Keratinocyte (primary cell): ENCODE measurements around the gene FOXN1. TPM values are rescaled to one million over a fixed set of nuclear protein-coding genes. Genes with fewer than 3 reads are reported as not detected.

Experiments
- DNase-seq: peaks from one replicate; pipeline ENCODE4 v3.0.0-alpha.2; 2011; ENCODE audit warnings: low read depth, missing footprints, low spot score
- FAIRE-seq: peaks from 2 replicates; lab custom pipeline; 2011; peaks lifted over from hg19 to GRCh38; lab: Jason Lieb, UNC
- H2AFZ ChIP-seq: 2 replicates; pipeline ENCODE4 v1.6.0; 2012; ENCODE audit warnings: low read length, control low read depth, inconsistent platforms; ENCODE audit not compliant: control insufficient read depth
- H3K27ac ChIP-seq: 2 replicates; pipeline ENCODE4 v1.5.1; 2011; ENCODE audit warnings: low read length; ENCODE audit not compliant: control insufficient read depth, insufficient read depth
- H3K27me3 ChIP-seq: 3 replicates; pipeline ENCODE4 v1.6.0; 2011; ENCODE audit warnings: low read length; ENCODE audit not compliant: control insufficient read depth, insufficient read depth; ENCODE audit errors: extremely low read depth
- H3K36me3 ChIP-seq, 2 experiments: 2 replicates in 1 of 2; 3 replicates in 1 of 2; pipeline ENCODE4 v1.5.1; 2011; ENCODE audit warnings: low read length in 2 of 2, mild to moderate bottlenecking in 1 of 2; ENCODE audit not compliant: control insufficient read depth in 2 of 2, insufficient read depth in 2 of 2; ENCODE audit errors: extremely low read depth in 1 of 2
- H3K4me1 ChIP-seq: 3 replicates; pipeline ENCODE4 v1.5.1; 2011; ENCODE audit warnings: low read length; ENCODE audit not compliant: control insufficient read depth, insufficient read depth; ENCODE audit errors: extremely low read depth
- H3K4me2 ChIP-seq: 3 replicates; pipeline ENCODE4 v1.6.0; 2011; ENCODE audit warnings: low read depth, low read length; ENCODE audit not compliant: control insufficient read depth, insufficient read depth; ENCODE audit errors: extremely low read depth
- H3K4me3 ChIP-seq, 3 experiments: fragments of 200-600 bp in 1 of 3; sonication (generic) in 1 of 3; 2 replicates in 2 of 3; 3 replicates in 1 of 3; pipeline ENCODE4 v1.5.1; 2011 to 2016; ENCODE audit warnings: low read length in 3 of 3, mild to moderate bottlenecking in 3 of 3, control low read depth in 2 of 3, inconsistent platforms in 1 of 3, low read depth in 1 of 3, mixed read lengths in 1 of 3, mixed run types in 1 of 3, moderate library complexity in 1 of 3; ENCODE audit not compliant: control insufficient read depth in 2 of 3, insufficient read depth in 2 of 3; ENCODE audit errors: extremely low read depth in 1 of 3
- H3K79me2 ChIP-seq: 2 replicates; pipeline ENCODE4 v1.6.0; 2012; ENCODE audit warnings: low read length; ENCODE audit not compliant: control insufficient read depth, insufficient read depth
- H3K9ac ChIP-seq: 3 replicates; pipeline ENCODE4 v1.6.0; 2011; ENCODE audit warnings: low read length; ENCODE audit not compliant: control insufficient read depth, insufficient read depth; ENCODE audit errors: extremely low read depth
- H3K9me1 ChIP-seq: 3 replicates; pipeline ENCODE4 v1.6.0; 2011; ENCODE audit warnings: low read length; ENCODE audit not compliant: control insufficient read depth, insufficient read depth; ENCODE audit errors: extremely low read depth
- H3K9me3 ChIP-seq: 2 replicates; pipeline ENCODE4 v1.5.1; 2012; ENCODE audit warnings: low read depth, low read length; ENCODE audit not compliant: control insufficient read depth
- H4K20me1 ChIP-seq: 3 replicates; pipeline ENCODE4 v1.6.0; 2011; ENCODE audit warnings: low read length; ENCODE audit not compliant: control insufficient read depth, insufficient read depth; ENCODE audit errors: extremely low read depth
- EZH2 ChIP-seq: IDR thresholded peaks from one replicate; pipeline ENCODE4 v1.6.1; 2012; ENCODE audit warnings: inconsistent platforms, mild to moderate bottlenecking, low read length, moderate library complexity
- dilution Hi-C: fragments of 300-500 bp; cut with MboI; formaldehyde crosslinking; loops from one replicate; pipeline ENCODE4 v1.7.0; 2020; ENCODE audit warnings: low sequenced_read_pairs; ENCODE audit not compliant: extremely low pct_ligation_motif_present
- polyA plus RNA-seq, 5 experiments: library from polyadenylated mRNA; depleted of rRNA in 3 of 5; stranded (reverse) in 3 of 5; stranded (forward) in 1 of 5; unstranded in 1 of 5; fragments of >200 nt; gene quantifications; 1 replicate in 1 of 5; 2 replicates in 3 of 5; 3 replicates in 1 of 5; pipeline versions ENCODE4 v1.2.1 to v1.2.3, GENCODE V29; 2011 to 2012; ENCODE audit warnings: missing spikeins in 2 of 5, low read depth in 1 of 5, low replicate concordance in 1 of 5
- TF ChIP-seq, protein P1 (sequence below), 3 experiments: IDR thresholded peaks in 1 of 3; conservative IDR thresholded peaks in 1 of 3; optimal IDR thresholded peaks in 1 of 3; 2 replicates in 2 of 3; 3 replicates in 1 of 3; pipeline versions ENCODE3 to v1.5.1; 2011; ENCODE audit warnings: low read length in 3 of 3, mild to moderate bottlenecking in 3 of 3, moderate library complexity in 2 of 3, control low read depth in 1 of 3, inconsistent platforms in 1 of 3; ENCODE audit not compliant: insufficient read depth in 2 of 3; ENCODE audit errors: extremely low read depth in 1 of 3

Gene FOXN1
- polyA plus RNA-seq, 1 donor (not counting 4 experiments of a cell fraction or from before 2014, with no cell fraction given), result 0.29 TPM

DNA sequence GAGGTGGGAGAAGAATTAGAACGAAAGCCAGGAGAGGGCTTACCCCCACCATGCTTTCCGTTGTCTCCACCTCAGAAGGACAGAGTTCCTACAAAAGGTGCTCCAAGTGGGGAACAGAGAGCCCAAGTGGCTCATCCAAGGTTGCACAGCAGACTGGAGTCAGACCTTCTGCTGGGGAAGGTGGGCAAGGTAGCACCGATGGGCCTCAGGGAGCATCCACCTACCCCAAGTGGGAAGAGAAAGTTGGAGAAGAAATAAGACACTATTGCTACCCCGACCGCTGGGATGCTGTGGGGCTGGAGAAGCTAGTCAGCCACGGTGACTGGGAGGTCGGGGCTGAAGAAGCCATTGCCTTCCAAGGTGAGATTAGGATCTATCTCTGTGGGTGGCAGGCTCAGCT, 24.8 kb downstream of the FOXN1 start:
- TF ChIP-seq, protein P1, sequence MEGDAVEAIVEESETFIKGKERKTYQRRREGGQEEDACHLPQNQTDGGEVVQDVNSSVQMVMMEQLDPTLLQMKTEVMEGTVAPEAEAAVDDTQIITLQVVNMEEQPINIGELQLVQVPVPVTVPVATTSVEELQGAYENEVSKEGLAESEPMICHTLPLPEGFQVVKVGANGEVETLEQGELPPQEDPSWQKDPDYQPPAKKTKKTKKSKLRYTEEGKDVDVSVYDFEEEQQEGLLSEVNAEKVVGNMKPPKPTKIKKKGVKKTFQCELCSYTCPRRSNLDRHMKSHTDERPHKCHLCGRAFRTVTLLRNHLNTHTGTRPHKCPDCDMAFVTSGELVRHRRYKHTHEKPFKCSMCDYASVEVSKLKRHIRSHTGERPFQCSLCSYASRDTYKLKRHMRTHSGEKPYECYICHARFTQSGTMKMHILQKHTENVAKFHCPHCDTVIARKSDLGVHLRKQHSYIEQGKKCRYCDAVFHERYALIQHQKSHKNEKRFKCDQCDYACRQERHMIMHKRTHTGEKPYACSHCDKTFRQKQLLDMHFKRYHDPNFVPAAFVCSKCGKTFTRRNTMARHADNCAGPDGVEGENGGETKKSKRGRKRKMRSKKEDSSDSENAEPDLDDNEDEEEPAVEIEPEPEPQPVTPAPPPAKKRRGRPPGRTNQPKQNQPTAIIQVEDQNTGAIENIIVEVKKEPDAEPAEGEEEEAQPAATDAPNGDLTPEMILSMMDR (optimal IDR thresholded peaks at IDR 0.05 in 1 of 3, IDR thresholded peaks at IDR 0.05 in 1 of 3, conservative IDR thresholded peaks at IDR 0.05 in 1 of 3; ENCODE audit: extremely low read depth in 1 of 3, insufficient read depth in 2 of 3, low read length in 3 of 3), result no peak
- Histone ChIP-seq H3K9me1 (no peaks in the 10 kb centered on the region), H3K79me2 (no peaks in the 10 kb centered on the region), H3K9ac (no peak overlapping the region), H2AFZ (no peak overlapping the region), H3K27ac (no peak overlapping the region), H3K4me2 (no peak overlapping the region), H3K27me3 (peaks cover 8% of the 10 kb centered on the region), H4K20me1 (peaks cover 5% of the 10 kb centered on the region), H3K9me3 (no peaks in the 10 kb centered on the region), H3K4me1 (peaks cover 24% of the 10 kb centered on the region), H3K36me3 (no peaks in the 10 kb centered on the region), H3K4me3 (no peak overlapping the region)
- no peak for FAIRE-seq
- DNase-seq, result no peak
- dilution Hi-C loops, result no loop called here

DNA sequence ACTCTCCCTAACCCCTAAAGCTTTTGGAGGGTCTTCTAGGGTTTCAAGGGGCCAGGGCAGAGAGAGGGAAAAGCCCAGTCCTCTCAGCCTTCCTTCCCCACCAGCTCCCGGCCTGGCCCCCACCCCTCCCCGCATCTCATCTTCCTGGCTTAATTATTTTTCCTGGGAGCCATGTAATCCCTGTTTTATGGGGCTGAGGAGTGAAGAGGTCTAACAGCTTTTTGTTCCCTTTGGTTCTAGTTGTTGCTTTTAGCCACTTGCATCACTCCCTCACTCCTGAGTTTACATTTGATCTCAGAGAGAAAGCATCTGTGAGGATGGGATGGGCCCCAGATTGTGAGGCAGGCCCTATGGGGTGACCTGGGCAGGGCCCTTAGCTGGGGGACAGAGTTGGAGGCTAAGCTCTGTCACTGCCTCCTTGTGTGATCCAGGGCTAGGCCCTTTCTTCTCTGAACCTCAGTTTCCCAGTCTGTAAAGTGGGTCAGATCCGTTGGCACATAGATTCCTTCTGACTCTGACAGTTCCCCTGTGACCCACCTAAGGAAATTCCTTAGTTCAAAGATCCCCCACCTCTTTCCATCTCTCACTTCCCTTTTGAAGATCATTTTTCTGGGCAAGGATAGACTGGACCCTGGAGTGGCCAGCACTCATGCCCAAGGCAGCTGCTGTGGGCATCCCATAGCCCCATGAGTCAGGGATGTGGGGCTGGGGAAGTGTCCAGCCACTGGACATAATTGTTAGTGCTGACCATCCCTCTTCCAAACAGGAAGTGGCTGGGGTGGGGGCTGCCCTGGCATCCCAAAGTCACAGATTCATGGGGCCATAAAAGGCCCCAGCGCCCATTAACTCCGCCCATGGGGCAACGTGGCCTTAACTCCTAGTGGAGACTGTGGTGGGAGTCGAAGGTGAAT, 26.2 kb downstream of the FOXN1 start:
- no peak overlapping the region for H3K9ac ChIP-seq
- peaks cover 24% of the 10 kb centered on the region for H3K4me1 ChIP-seq
- no peaks in the 10 kb centered on the region for H3K9me3 ChIP-seq
- peaks cover 5% of the 10 kb centered on the region for H4K20me1 ChIP-seq
- no peak for DNase-seq
- dilution Hi-C loops, result no loop called here
- peak overlapping the region; percentile 54 for H3K4me2 ChIP-seq
- no peaks in the 10 kb centered on the region for H3K36me3 ChIP-seq
- no peaks in the 10 kb centered on the region for H3K79me2 ChIP-seq
- peaks cover 8% of the 10 kb centered on the region for H3K27me3 ChIP-seq
- no peak for TF ChIP-seq EZH2
- TF ChIP-seq, protein P1 (optimal IDR thresholded peaks at IDR 0.05 in 1 of 3, IDR thresholded peaks at IDR 0.05 in 1 of 3, conservative IDR thresholded peaks at IDR 0.05 in 1 of 3; ENCODE audit: extremely low read depth in 1 of 3, insufficient read depth in 2 of 3, low read length in 3 of 3), result no peak
- H3K27ac ChIP-seq, result no peak overlapping the region
- H2AFZ ChIP-seq, result no peak overlapping the region
- no peak for FAIRE-seq
- H3K9me1 ChIP-seq, result no peaks in the 10 kb centered on the region
- H3K4me3 ChIP-seq, result no peak overlapping the region
